ENCODE measurements around the gene MS4A4A. TPM values are rescaled to one million over a fixed set of nuclear protein-coding genes. Genes with fewer than 3 reads are reported as not detected.

MS4A4A gene
- total RNA-seq, 3 donors from 2014 or later, result 4.0 to 31.9 (median 20.2) TPM

- H3K9me3 ChIP-seq, result no peaks in the 10 kb centered on the region
- DNase-seq (no peak), ATAC-seq (no peak)
- H3K4me1 ChIP-seq (ENCODE audit: low read depth), result no peaks in the 10 kb centered on the region
- H3K36me3 ChIP-seq (ENCODE audit: low read depth), result no peaks in the 10 kb centered on the region
- intact Hi-C loops (cut with DNase I, micrococcal nuclease), result no loop called here
- TF ChIP-seq CTCF (IDR thresholded peaks at IDR 0.05), result no peak
- H3K4me3 ChIP-seq, result no peak overlapping the region
These were observed 69.5 kb downstream of the MS4A4A start for GRCh38 chr11:60349990-60350389.

- Histone ChIP-seq H3K4me3 (no peak overlapping the region), H3K4me1 (ENCODE audit: low read depth) (no peaks in the 10 kb centered on the region), H3K9me3 (peaks cover 10% of the 10 kb centered on the region), H3K36me3 (ENCODE audit: low read depth) (no peaks in the 10 kb centered on the region)
- no peak for DNase-seq
- ATAC-seq, result no peak
- no peak for TF ChIP-seq CTCF (IDR thresholded peaks at IDR 0.05)
- intact Hi-C loops (cut with DNase I, micrococcal nuclease), result no loop called here
These were observed 77.3 kb downstream of the MS4A4A start for GRCh38 chr11:60357771-60358170.

Other genes with a start within 250 kb of the MS4A4A start
- gene OOSP2, start 240.3 kb upstream of the MS4A4A start, total RNA-seq, result not detected
- gene MS4A3, start 224.0 kb upstream of the MS4A4A start, total RNA-seq, result not detected
- gene MS4A2, start 192.0 kb upstream of the MS4A4A start, total RNA-seq, result 1 to 10 TPM in 2 of 3 donors, under 1 TPM in 1; 0.90 to 4.1 (median 3.5) TPM
- 10 to 100 TPM; 21.0 to 87.2 (median 85.8) TPM for gene MS4A6A, start 97.6 kb upstream of the MS4A4A start, total RNA-seq
- gene MS4A4E, start 37.5 kb upstream of the MS4A4A start, total RNA-seq, result 1 to 10 TPM; 1.3 to 6.6 (median 1.7) TPM
- gene MS4A6E, start 46.6 kb downstream of the MS4A4A start, total RNA-seq, result not detected
- 10 to 100 TPM in 2 of 3 donors, 1 to 10 TPM in 1; 9.3 to 28.6 (median 28.1) TPM for gene MS4A7, start 97.9 kb downstream of the MS4A4A start, total RNA-seq
- gene MS4A14, start 115.8 kb downstream of the MS4A4A start, total RNA-seq, result 1 to 10 TPM in 1 of 3 donors, under 1 TPM in 2; 0.41 to 1.1 (median 0.98) TPM
- not detected for gene MS4A5, start 148.9 kb downstream of the MS4A4A start, total RNA-seq
- gene MS4A1, start 175.2 kb downstream of the MS4A4A start, total RNA-seq, result 1 to 10 TPM in 2 of 3 donors, not detected in 1; 1.1 to 2.2 TPM
- 1,000 to 10,000 TPM in 1 of 3 donors, 100 to 1,000 TPM in 2; 411 to 1,262 (median 644) TPM for gene MS4A12, start 212.1 kb downstream of the MS4A4A start, total RNA-seq
- gene MS4A13, start 234.7 kb downstream of the MS4A4A start, total RNA-seq, result not detected

All from mucosa of descending colon (tissue), 3 donors.